Rectal smooth muscle tissue (tissue), 1 donor: ENCODE data around the gene LENG1.

ENCODE experiments used
- H3K27ac ChIP-seq: one replicate; pipeline ENCODE4 v1.7.0; 2013; ENCODE audit warnings: low read depth, low read length, inconsistent platforms
- H3K27me3 ChIP-seq: one replicate; pipeline ENCODE4 v1.7.0; 2013; ENCODE audit warnings: low read length; ENCODE audit not compliant: control insufficient read depth, insufficient read depth
- H3K36me3 ChIP-seq: one replicate; pipeline ENCODE4 v1.7.0; 2013; ENCODE audit warnings: low read length; ENCODE audit not compliant: control insufficient read depth, insufficient read depth
- H3K4me1 ChIP-seq: one replicate; pipeline ENCODE4 v1.7.0; 2013; ENCODE audit warnings: low read length; ENCODE audit not compliant: control insufficient read depth, insufficient read depth
- H3K4me3 ChIP-seq: one replicate; pipeline ENCODE4 v1.7.0; 2013; ENCODE audit warnings: low read length
- H3K9ac ChIP-seq: one replicate; pipeline ENCODE4 v1.7.0; 2013; ENCODE audit warnings: low read length

LENG1 gene

DNA sequence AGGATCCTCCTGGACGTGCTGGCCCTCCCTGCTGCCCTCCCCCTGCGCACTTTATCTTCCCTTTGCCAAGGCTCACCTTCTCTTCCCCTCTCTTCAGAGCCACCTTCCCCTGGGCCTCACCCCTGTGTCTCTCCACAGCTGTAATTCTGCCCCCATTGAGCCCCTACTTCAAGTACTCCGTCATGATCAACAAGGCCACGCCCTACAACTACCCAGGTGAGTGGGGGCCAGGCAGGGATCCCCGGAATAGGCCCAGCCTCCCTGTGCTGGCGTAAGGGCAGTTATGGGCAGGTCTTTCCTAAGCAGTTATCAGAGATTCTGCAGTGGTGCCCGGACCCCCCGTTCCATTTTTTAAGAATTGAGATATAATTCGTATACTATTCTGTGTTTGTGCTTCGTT lies 53.7 kb downstream of the LENG1 start:
- no peak overlapping the region for H3K9ac ChIP-seq

More for the DNA sequence above, 53.7 kb downstream of the LENG1 start:
- Histone ChIP-seq H3K4me1 (peaks cover 2% of the 10 kb centered on the region), H3K36me3 (peaks cover 38% of the 10 kb centered on the region), H3K4me3 (no peak overlapping the region), H3K27me3 (no peaks in the 10 kb centered on the region), H3K27ac (no peak overlapping the region)
